GM23338 (cell line): Measurements from ENCODE around the gene CORO1C. TPM values are rescaled to one million over a fixed set of nuclear protein-coding genes. Genes with fewer than 3 reads are reported as not detected.

Source experiments
- ATAC-seq: fragments of 200-7000 bp; cut with Tn5 transposase; 3 replicates; pipeline ENCODE4 v1.9.1; 2020
- DNase-seq: peaks from one replicate; pipeline ENCODE4 v3.0.0-alpha.2; 2015; ENCODE audit warnings: low spot score
- H2AFZ ChIP-seq: fragments of 200-600 bp; sonication (generic); 2 replicates; pipeline ENCODE4 v1.8.0; 2016; ENCODE audit warnings: antibody characterized with exemption, mild to moderate bottlenecking, moderate library complexity
- H3F3A ChIP-seq: fragments of 200-600 bp; sonication (generic); replicated peaks from 2 replicates; pipeline ENCODE4 v1.8.0; 2017; ENCODE audit warnings: antibody characterized with exemption, mixed run types, low read depth
- H3K27ac ChIP-seq: fragments of 200-600 bp; sonication (generic); 2 replicates; pipeline ENCODE4 v1.6.1; 2016; ENCODE audit warnings: low read depth
- H3K27me3 ChIP-seq: fragments of 200-600 bp; sonication (generic); 2 replicates; pipeline ENCODE4 v1.8.0; 2016; ENCODE audit warnings: mild to moderate bottlenecking, mixed run types, moderate library complexity; ENCODE audit not compliant: insufficient read depth
- H3K36me3 ChIP-seq: fragments of 200-600 bp; sonication (generic); 2 replicates; pipeline ENCODE4 v1.8.0; 2016; ENCODE audit warnings: mild to moderate bottlenecking; ENCODE audit not compliant: insufficient read depth
- H3K4me1 ChIP-seq: fragments of 200-600 bp; sonication (generic); 2 replicates; pipeline ENCODE4 v1.8.0; 2016; ENCODE audit warnings: mild to moderate bottlenecking, moderate library complexity; ENCODE audit not compliant: insufficient read depth
- H3K4me2 ChIP-seq: fragments of 200-600 bp; sonication (generic); 2 replicates; pipeline ENCODE4 v1.7.1; 2017; ENCODE audit warnings: mixed run types
- H3K4me3 ChIP-seq: fragments of 200-600 bp; sonication (generic); 2 replicates; pipeline ENCODE4 v1.6.1; 2016; ENCODE audit warnings: mixed run types
- H3K79me2 ChIP-seq: fragments of 200-600 bp; sonication (generic); replicated peaks from 2 replicates; pipeline ENCODE4 v1.8.0; 2017; ENCODE audit warnings: mild to moderate bottlenecking; ENCODE audit not compliant: insufficient read depth
- H3K9me2 ChIP-seq: fragments of 200-600 bp; sonication (generic); 2 replicates; pipeline ENCODE4 v1.8.0; 2017; ENCODE audit not compliant: insufficient read depth
- H4K20me1 ChIP-seq: fragments of 200-600 bp; sonication (generic); replicated peaks from 2 replicates; pipeline ENCODE4 v1.8.0; 2017; ENCODE audit warnings: mild to moderate bottlenecking; ENCODE audit not compliant: insufficient read depth
- H3K27ac Mint-ChIP-seq: 2 replicates; pipeline ENCODE4 v1.8.0; 2020; ENCODE audit warnings: inconsistent platforms, mild to moderate bottlenecking, moderate library complexity, mixed read lengths
- H3K27me3 Mint-ChIP-seq: 3 replicates; pipeline ENCODE4 v1.8.0; 2022; ENCODE audit warnings: low read depth, mild to moderate bottlenecking, moderate library complexity, mixed read lengths, inconsistent platforms; ENCODE audit not compliant: insufficient read depth, poor library complexity
- H3K36me3 Mint-ChIP-seq: 3 replicates; pipeline ENCODE4 v1.8.0; 2021; ENCODE audit warnings: low read depth, mild to moderate bottlenecking, inconsistent platforms, moderate library complexity, mixed read lengths
- H3K4me1 Mint-ChIP-seq: 3 replicates; pipeline ENCODE4 v1.8.0; 2020; ENCODE audit warnings: mild to moderate bottlenecking, inconsistent platforms, mixed read lengths
- H3K4me3 Mint-ChIP-seq: 3 replicates; pipeline ENCODE4 v1.8.0; 2021; ENCODE audit warnings: moderate library complexity, mild to moderate bottlenecking, inconsistent platforms, mixed read lengths
- H3K9me3 Mint-ChIP-seq: 3 replicates; pipeline ENCODE4 v1.8.0; 2020; ENCODE audit warnings: moderate library complexity, mild to moderate bottlenecking, inconsistent platforms, mixed read lengths
- CREB1 ChIP-seq: fragments of 250-450 bp; sonication (Bioruptor Pico); IDR thresholded peaks from 2 replicates; pipeline ENCODE4 v1.5.0; 2020; ENCODE audit warnings: low read depth, mild to moderate bottlenecking, moderate library complexity
- CTCF ChIP-seq, 2 experiments: fragments of 200-600 bp in 1 of 2; sonication (generic) in 1 of 2; conservative IDR thresholded peaks; 2 replicates each; pipeline versions ENCODE4 v1.5.1 to v1.6.1; 2016 to 2017; ENCODE audit warnings: antibody characterized with exemption in 2 of 2, low read depth in 2 of 2, mild to moderate bottlenecking in 2 of 2, moderate library complexity in 1 of 2
- EZH2 ChIP-seq: fragments of 200-600 bp; sonication (generic); IDR thresholded peaks from one replicate; pipeline ENCODE4 v1.8.0; 2017; ENCODE audit warnings: antibody characterized with exemption, mild to moderate bottlenecking, low read depth; ENCODE audit not compliant: unreplicated experiment
- EZH2phosphoT487 ChIP-seq: fragments of 200-600 bp; sonication (generic); IDR thresholded peaks from one replicate; pipeline ENCODE4 v1.8.1; 2018; ENCODE audit warnings: antibody characterized with exemption; ENCODE audit not compliant: unreplicated experiment
- NANOG ChIP-seq: IDR thresholded peaks from 2 replicates; pipeline ENCODE4 v1.6.1; 2016; ENCODE audit warnings: antibody characterized with exemption, borderline replicate concordance
- POLR2AphosphoS5 ChIP-seq: IDR thresholded peaks from 2 replicates; pipeline ENCODE4 v1.6.1; 2016; ENCODE audit warnings: antibody characterized with exemption, low read depth
- STAT1 ChIP-seq: IDR thresholded peaks from one replicate; pipeline ENCODE4 v1.6.1; 2016; ENCODE audit warnings: antibody characterized with exemption; ENCODE audit not compliant: unreplicated experiment
- ZNF114 ChIP-seq: fragments of 250-450 bp; sonication (Bioruptor Pico); IDR thresholded peaks from 2 replicates; pipeline ENCODE4 v1.5.0; 2020; ENCODE audit warnings: mild to moderate bottlenecking, moderate library complexity
- ZNF462 ChIP-seq: fragments of 250-450 bp; sonication (Bioruptor Pico); IDR thresholded peaks from 2 replicates; pipeline ENCODE4 v1.5.0; 2020; ENCODE audit warnings: mild to moderate bottlenecking, moderate library complexity
- polyA plus RNA-seq: library from polyadenylated mRNA; unstranded; fragments of >200 nt; fragmentation: Nextera tagmentation; extraction: Ambion mirVana; gene quantifications from 2 replicates; pipeline ENCODE4 v1.2.1, GENCODE V29; 2016
- total RNA-seq: library from RNA; depleted of rRNA; stranded (reverse); fragments of >200 nt; shearing (Covaris generic); gene quantifications from 2 replicates; pipeline ENCODE4 v1.2.3, GENCODE V29; 2014

The CORO1C gene
- total and polyA plus RNA-seq, 2 experiments from 2014 or later, result 59.2 to 89.5 TPM

GRCh38 chr12:108727161-108727560 lies 4.2 kb downstream of the CORO1C start (continued):
- TF ChIP-seq ZNF462 (CRISPR knock-in tag) (no peak), POLR2AphosphoS5 (no peak), EZH2phosphoT487 (no peak), EZH2 (no peak)

GRCh38 chr12:108724890-108725151 lies 6.5 kb downstream of the CORO1C start:
- H3K36me3 ChIP-seq, result no peaks in the 10 kb centered on the region
- no peaks in the 10 kb centered on the region for H3F3A ChIP-seq
- DNase-seq (no peak), ATAC-seq (no peak)
- no peak overlapping the region for H3K4me3 Mint-ChIP-seq
- peaks cover 48% of the 10 kb centered on the region for H3K4me1 ChIP-seq
- no peaks in the 10 kb centered on the region for H3K27me3 Mint-ChIP-seq
- H3K9me2 ChIP-seq, result no peaks in the 10 kb centered on the region
- H3K79me2 ChIP-seq, result peaks cover 100% of the 10 kb centered on the region
- no peaks in the 10 kb centered on the region for H3K9me3 Mint-ChIP-seq
- H3K27me3 ChIP-seq, result no peaks in the 10 kb centered on the region
- H3K27ac ChIP-seq, result 0 out of 2 replicates have a peak overlapping the region, but pooled peaks have one; percentile 1
- peaks cover 61% of the 10 kb centered on the region for H3K4me1 Mint-ChIP-seq
- no peak overlapping the region for H3K4me2 ChIP-seq
- no peak overlapping the region for H3K27ac Mint-ChIP-seq
- H2AFZ ChIP-seq, result no peak overlapping the region
- H3K36me3 Mint-ChIP-seq, result no peaks in the 10 kb centered on the region
- peaks cover 30% of the 10 kb centered on the region for H4K20me1 ChIP-seq
- H3K4me3 ChIP-seq, result no peak overlapping the region
- TF ChIP-seq ZNF462 (CRISPR knock-in tag), result no peak
- no peak for TF ChIP-seq EZH2phosphoT487
- no peak for TF ChIP-seq CREB1 (CRISPR knock-in tag)
- no peak for TF ChIP-seq STAT1
- no peak for TF ChIP-seq CTCF (conservative IDR thresholded peaks at IDR 0.05; ENCODE audit: low read depth in 2 of 2)
- TF ChIP-seq EZH2, result no peak
- no peak for TF ChIP-seq NANOG
- TF ChIP-seq ZNF114 (CRISPR knock-in tag), result no peak
